ENCODE data around the gene CAND2.

The CAND2 gene

DNA sequence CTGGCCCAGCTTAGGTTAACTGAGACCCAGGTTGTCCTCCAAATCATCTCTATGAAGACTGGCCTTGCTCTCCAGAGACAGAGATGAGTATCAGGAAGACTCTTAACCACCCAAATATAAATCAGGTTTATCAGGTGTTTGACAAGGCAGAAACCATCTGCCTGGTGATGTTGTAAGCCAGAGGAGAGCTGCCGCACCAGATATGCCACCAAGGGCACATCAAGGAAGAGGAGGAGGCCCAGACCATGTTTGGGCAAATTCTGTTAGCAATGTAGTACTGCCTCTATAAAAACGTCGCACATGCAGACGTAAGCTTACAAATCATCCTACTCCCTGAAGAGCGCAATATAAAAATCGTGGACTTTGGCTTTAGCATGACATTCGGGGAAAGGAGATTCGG is 65.9 kb downstream of the CAND2 start:
- Histone ChIP-seq H3K36me3 (no peaks in the 10 kb centered on the region), H3K27me3 (ENCODE audit: insufficient read depth, low read depth, severe bottlenecking) (no peaks in the 10 kb centered on the region), H3K27ac (no peak overlapping the region), H3K4me3 (ENCODE audit: low read depth, low read length) (no peak overlapping the region), H3K9me3 (ENCODE audit: severe bottlenecking) (peaks cover 9% of the 10 kb centered on the region)
- TF ChIP-seq, protein P1, sequence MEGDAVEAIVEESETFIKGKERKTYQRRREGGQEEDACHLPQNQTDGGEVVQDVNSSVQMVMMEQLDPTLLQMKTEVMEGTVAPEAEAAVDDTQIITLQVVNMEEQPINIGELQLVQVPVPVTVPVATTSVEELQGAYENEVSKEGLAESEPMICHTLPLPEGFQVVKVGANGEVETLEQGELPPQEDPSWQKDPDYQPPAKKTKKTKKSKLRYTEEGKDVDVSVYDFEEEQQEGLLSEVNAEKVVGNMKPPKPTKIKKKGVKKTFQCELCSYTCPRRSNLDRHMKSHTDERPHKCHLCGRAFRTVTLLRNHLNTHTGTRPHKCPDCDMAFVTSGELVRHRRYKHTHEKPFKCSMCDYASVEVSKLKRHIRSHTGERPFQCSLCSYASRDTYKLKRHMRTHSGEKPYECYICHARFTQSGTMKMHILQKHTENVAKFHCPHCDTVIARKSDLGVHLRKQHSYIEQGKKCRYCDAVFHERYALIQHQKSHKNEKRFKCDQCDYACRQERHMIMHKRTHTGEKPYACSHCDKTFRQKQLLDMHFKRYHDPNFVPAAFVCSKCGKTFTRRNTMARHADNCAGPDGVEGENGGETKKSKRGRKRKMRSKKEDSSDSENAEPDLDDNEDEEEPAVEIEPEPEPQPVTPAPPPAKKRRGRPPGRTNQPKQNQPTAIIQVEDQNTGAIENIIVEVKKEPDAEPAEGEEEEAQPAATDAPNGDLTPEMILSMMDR (IDR thresholded peaks at IDR 0.05; ENCODE audit: low read depth, low read length), result no peak
- DNase-seq, result no peak

DNA sequence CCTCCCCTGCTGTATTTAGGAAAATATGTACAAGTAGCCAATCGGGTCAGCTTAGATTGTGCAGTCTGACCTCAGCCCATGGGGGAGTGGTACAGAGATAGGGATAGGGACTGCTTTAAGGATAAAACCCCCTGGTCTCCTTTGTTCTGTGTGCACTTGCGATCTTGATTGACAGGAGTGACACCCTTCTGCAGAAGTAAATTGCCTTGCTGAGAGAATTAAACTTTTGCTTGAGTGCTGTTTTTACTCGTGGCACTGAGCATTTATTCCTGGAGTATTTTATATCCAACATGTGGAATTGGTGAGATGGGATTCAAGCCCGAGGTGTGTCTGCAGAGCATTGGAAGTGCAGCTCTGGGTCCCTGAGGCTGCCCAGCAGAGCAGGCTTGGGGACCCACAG is 68.8 kb downstream of the CAND2 start:
- TF ChIP-seq, protein P1 (IDR thresholded peaks at IDR 0.05; ENCODE audit: low read depth, low read length), result no peak
- no peak for DNase-seq
- Histone ChIP-seq H3K27ac (no peak overlapping the region), H3K36me3 (no peaks in the 10 kb centered on the region), H3K9me3 (ENCODE audit: severe bottlenecking) (peaks cover 9% of the 10 kb centered on the region), H3K27me3 (ENCODE audit: insufficient read depth, low read depth, severe bottlenecking) (no peaks in the 10 kb centered on the region), H3K4me3 (ENCODE audit: low read depth, low read length) (no peak overlapping the region)

DNA sequence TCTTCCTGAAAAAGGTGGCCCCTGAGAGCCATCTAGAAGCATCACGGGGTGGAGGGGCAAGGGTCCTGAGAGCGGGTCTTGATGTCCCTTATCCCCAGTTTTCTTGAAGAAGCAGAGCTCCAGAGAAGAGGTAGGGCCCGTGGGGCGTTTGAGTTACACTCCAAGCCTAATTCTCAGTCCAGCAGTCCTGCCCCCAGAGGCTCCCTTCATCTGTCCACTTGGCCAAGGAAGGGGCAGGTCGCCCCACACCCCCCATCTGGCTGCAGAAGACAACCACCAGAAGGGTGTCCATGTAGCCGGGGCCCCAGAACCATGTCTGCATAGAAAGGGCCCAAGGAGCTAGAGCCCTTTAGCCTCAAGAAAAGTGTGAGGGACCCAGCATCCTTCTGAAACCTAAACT is 70.4 kb downstream of the CAND2 start:
- TF ChIP-seq, protein P1 (IDR thresholded peaks at IDR 0.05; ENCODE audit: low read depth, low read length), result no peak
- no peak for DNase-seq
- H3K4me3 ChIP-seq (ENCODE audit: low read depth, low read length), result no peak overlapping the region
- peaks cover 9% of the 10 kb centered on the region for H3K9me3 ChIP-seq (ENCODE audit: severe bottlenecking)
- no peaks in the 10 kb centered on the region for H3K36me3 ChIP-seq
- H3K27me3 ChIP-seq (ENCODE audit: insufficient read depth, low read depth, severe bottlenecking), result no peaks in the 10 kb centered on the region
- H3K27ac ChIP-seq, result no peak overlapping the region

DNA sequence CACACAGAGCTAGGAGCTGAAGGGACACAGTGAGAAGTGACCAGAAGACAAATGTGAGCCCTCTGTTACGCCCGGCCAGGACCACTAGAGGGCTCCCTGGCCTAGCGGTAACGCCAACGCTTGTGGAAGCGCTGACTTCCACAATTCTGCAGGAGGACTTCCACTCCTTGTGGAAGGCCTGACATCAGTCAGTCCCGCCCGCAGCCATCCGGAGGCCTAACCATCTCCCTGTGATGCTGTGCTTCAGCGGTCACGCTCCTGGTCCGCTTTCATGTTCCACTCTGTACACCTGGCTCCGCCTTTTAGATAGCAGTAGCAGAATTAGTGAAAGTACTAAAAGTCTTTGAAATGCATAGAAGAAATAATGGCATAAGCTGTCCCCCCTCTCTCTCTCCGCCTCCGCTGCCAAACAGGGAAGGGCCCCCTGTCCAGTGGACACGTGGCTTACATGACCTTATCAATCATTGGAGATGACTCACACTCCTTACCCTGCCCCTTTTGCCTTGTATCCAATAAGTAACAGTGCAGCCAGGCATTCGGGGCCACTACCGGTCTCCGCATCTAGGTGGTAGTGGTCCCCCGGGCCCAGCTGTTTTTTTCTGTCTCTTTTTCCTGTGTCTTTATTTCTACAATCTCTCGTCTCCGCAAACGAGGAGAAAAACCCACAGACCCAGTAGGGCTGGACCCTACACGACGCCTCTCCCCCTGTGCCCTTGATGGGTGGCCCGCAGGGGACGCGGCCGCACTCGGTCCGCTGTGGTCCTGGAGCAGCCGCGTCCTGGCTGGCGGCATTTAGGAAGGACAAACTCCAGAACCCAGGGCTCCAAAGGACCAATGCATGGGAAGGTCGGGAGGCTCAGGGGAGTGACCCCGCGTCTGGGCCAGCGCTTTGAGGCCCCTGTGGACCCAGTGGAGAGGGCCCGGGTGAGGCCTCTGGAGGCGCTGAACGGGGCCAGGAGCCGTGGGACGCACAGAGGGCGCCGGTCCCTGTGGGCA is 71.9 kb downstream of the CAND2 start:
- H3K27ac ChIP-seq, result no peak overlapping the region
- no peak overlapping the region for H3K4me3 ChIP-seq (ENCODE audit: low read depth, low read length)
- no peaks in the 10 kb centered on the region for H3K27me3 ChIP-seq (ENCODE audit: insufficient read depth, low read depth, severe bottlenecking)

DNA sequence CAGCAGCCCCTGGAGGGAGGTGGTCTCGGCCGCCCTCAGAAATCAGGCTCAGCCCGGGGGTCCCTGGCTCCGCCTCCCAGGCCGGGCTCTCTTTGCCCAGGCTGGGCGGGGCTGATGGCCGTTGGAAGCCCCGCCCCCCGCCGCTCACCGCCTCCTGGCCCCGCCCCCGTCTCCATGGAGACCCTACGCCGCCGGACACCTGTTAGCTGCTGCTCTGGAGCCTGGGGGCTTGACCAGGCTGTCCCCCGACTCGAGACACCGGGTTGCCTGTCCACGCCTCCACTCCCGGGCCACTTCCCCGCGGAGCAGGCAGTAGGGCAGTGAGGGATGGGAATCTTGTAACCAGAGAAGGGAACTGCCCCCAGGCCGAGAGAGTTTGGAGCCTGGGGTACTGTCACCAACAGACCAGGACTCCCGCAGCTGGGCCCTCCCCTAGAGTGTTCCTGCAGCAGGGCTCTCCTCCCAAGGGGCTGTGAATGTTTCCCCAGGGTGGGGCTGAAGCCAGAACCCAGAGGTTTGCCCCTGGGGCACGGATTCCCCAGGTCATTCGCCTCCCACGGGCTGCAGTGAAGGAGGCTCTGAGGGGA is 72.6 kb downstream of the CAND2 start:
- DNase-seq, result no peak
- H3K4me3 ChIP-seq (ENCODE audit: low read depth, low read length), result no peak overlapping the region
- no peak overlapping the region for H3K27ac ChIP-seq
- peaks cover 9% of the 10 kb centered on the region for H3K9me3 ChIP-seq (ENCODE audit: severe bottlenecking)
- no peaks in the 10 kb centered on the region for H3K36me3 ChIP-seq
- TF ChIP-seq, protein P1 (IDR thresholded peaks at IDR 0.05; ENCODE audit: low read depth, low read length), result no peak
- no peaks in the 10 kb centered on the region for H3K27me3 ChIP-seq (ENCODE audit: insufficient read depth, low read depth, severe bottlenecking)

More for the DNA sequence above, 71.9 kb downstream of the CAND2 start:
- DNase-seq, result peak; percentile 81
- Histone ChIP-seq H3K9me3 (ENCODE audit: severe bottlenecking) (peaks cover 9% of the 10 kb centered on the region), H3K36me3 (no peaks in the 10 kb centered on the region)
- TF ChIP-seq, protein P1 (IDR thresholded peaks at IDR 0.05; ENCODE audit: low read depth, low read length), result peak; percentile 93
